ENCODE measurements around the gene LST1. TPM values are rescaled to one million over a fixed set of nuclear protein-coding genes. Genes with fewer than 3 reads are reported as not detected.

The LST1 gene
- total RNA-seq, 1 experiment from 2014 or later: 0.69 TPM

GRCh38 chr6:31579546-31580437 is 6.3 kb upstream of the LST1 start:
- ChIA-PET CTCF (interaction anchor here (0.7 to 7.8 kb wide), 10 partner anchors 9 to 87 kb away, joined by 3 to 70 read pairs (median 4); partner anchors contain the start of genes NCR3 and PRRC2A), POLR2A (interaction anchor here (1.4 kb wide), 1 partner anchor 13 kb away, joined by 3 read pairs; no protein-coding TSS in a partner anchor), RAD21 (ENCODE audit: low non-redundant PET in 1 of 2, low total read pairs in 2 of 2, uncharacterized antibody in 2 of 2, unreplicated experiment in 2 of 2) (no interaction called here)
- no peaks in the 10 kb centered on the region for H3K27me3 ChIP-seq (ENCODE audit: insufficient read depth, low read length)
- H2AFZ ChIP-seq (ENCODE audit: low read depth, low read length, poor library complexity, severe bottlenecking): no peak overlapping the region
- no peaks in the 10 kb centered on the region for H3K9me2 ChIP-seq (ENCODE audit: insufficient read depth)
- DNase-seq (ENCODE audit: low read depth, low spot score): no peak
- H3K4me1 ChIP-seq (ENCODE audit: control insufficient read depth in 1 of 2, insufficient read depth in 2 of 2, low read length in 2 of 2): peaks cover 4 to 15% of the 10 kb centered on the region in 2 experiments; a peak in 2 of 4 replicates
- no peaks in the 10 kb centered on the region for H3K36me3 ChIP-seq (ENCODE audit: control insufficient read depth in 1 of 2, insufficient read depth in 2 of 2, low read length in 2 of 2)
- no peak overlapping the region for H3K4me3 ChIP-seq (replicated peaks in 1 of 2; ENCODE audit: low read depth in 1 of 2, low read length in 2 of 2)
- H3K9me3 ChIP-seq (ENCODE audit: control insufficient read depth in 1 of 2, insufficient read depth in 1 of 2, low read depth in 1 of 2, low read length in 2 of 2): no peaks in the 10 kb centered on the region
- intact Hi-C loops (cut with micrococcal nuclease): no loop called here
- no peak overlapping the region for H3K4me2 ChIP-seq (ENCODE audit: low read length)
- no peak for TF ChIP-seq ZNF274 (IDR thresholded peaks at IDR 0.05; ENCODE audit: low read depth, low read length)
- TF ChIP-seq EZH2phosphoT487 (IDR thresholded peaks at IDR 0.05; ENCODE audit: borderline replicate concordance): no peak
- no peak for TF ChIP-seq POLR2AphosphoS5 (IDR thresholded peaks at IDR 0.05; ENCODE audit: low read depth, low read length)
- no peak for TF ChIP-seq SRF (IDR thresholded peaks at IDR 0.05; ENCODE audit: low read depth)
- no peak for TF ChIP-seq REST (IDR thresholded peaks at IDR 0.05; ENCODE audit: low read depth)
- no peak for TF ChIP-seq SIN3A (IDR thresholded peaks at IDR 0.05; ENCODE audit: low read depth)
- TF ChIP-seq EZH2 (IDR thresholded peaks at IDR 0.05): no peak
- TF ChIP-seq ELF1 (IDR thresholded peaks at IDR 0.05; ENCODE audit: borderline replicate concordance, low read depth): no peak
- TF ChIP-seq ZBTB33 (IDR thresholded peaks at IDR 0.05; ENCODE audit: extremely low read depth, insufficient replicate concordance, low read length): no peak
- TF ChIP-seq YY1 (IDR thresholded peaks at IDR 0.05; ENCODE audit: extremely low read depth, insufficient replicate concordance, low read depth, low read length): no peak
- TF ChIP-seq FOSL1 (IDR thresholded peaks at IDR 0.05; ENCODE audit: low read depth): no peak
- TF ChIP-seq SP1 (IDR thresholded peaks at IDR 0.05; ENCODE audit: low read depth): no peak
- BruUV-seq (replicated peaks): no TSS peak
- no peak overlapping the region for H3K9ac ChIP-seq (ENCODE audit: low read length)
- no peak for ATAC-seq
- H3K79me2 ChIP-seq (ENCODE audit: insufficient read depth, low read length): no peaks in the 10 kb centered on the region
- no peaks in the 10 kb centered on the region for H4K20me1 ChIP-seq (ENCODE audit: insufficient read depth)
- no peak overlapping the region for H3K27ac ChIP-seq (ENCODE audit: low read depth, low read length)

Data from HCT116 (cell line).